GM19351 (cell line): ENCODE results near the gene GRID1.

Experiments used
- ATAC-seq: cut with Tn5 transposase; IDR thresholded peaks from one replicate; pipeline ENCODE4 v1.9.1; 2021; ENCODE audit warnings: mild to moderate bottlenecking, moderate library complexity; ENCODE audit not compliant: unreplicated experiment

Gene GRID1

DNA sequence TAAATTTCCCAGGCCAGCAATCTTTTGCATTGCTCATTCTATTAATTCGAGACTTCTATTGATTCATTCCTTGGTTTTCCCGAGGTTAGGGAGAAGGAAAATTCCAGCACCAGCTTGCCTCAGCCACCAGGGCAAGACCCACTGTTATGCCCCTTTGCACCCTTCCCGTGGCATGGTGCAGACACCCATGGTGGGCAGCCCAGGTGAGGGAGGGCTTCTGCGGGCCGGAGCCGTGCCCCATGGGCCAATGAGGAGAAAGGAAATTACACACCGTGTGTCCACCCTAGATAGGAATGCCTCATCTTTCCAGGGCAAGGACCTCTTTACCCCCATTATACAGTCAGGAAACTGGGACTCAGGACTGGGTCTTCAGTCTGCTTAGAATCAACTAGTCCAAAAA is 4.5 kb upstream of the GRID1 start:
- no peak for ATAC-seq

DNA sequence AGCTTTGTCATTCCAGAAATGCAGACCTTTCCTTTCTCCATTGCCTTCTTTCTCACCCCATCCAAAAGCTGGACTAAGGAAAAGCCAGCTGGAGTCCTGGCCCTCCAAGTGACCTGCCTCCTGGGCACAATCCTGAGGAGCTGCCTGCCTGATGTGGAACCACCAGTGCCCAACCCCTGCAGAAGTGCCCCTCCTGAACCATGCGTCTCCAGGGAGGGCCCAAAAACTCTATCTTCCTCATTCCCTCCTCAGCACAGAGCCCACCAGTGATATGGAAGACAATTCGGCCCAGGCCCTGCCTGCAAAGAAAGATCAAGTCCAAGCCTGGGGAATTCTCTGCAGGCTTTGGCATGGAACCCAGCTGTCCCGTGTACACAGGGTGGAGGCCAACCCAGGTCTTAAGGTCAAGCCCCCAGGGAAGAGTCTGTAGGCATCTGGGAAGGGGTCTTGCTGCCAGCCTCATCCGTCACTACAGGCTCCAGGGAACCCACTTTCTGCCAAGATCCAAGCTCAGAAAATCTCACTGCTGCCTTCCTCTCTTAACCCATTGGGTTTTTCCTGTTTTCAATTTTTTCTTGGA is 3.5 kb upstream of the GRID1 start:
- no peak for ATAC-seq

DNA sequence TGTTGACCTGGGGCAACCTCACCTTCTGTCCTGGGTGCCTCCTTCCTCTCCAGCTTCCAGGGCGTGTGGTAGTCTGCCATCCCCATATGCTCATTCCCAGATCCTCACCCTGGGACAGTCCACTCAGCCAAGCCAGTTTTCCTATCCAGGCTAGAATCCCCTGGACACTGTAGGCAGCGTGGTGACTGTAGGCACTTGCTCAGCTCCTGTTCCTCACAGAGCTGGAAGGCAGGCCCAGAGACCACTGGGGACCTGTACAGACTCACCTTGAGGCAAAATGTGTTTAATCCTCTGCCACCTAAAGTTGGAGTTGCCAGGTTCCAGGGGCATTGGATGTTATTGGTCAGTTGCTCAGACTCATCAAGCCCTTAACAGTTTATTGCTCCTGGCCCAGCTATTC is 2.4 kb upstream of the GRID1 start:
- no peak for ATAC-seq

DNA sequence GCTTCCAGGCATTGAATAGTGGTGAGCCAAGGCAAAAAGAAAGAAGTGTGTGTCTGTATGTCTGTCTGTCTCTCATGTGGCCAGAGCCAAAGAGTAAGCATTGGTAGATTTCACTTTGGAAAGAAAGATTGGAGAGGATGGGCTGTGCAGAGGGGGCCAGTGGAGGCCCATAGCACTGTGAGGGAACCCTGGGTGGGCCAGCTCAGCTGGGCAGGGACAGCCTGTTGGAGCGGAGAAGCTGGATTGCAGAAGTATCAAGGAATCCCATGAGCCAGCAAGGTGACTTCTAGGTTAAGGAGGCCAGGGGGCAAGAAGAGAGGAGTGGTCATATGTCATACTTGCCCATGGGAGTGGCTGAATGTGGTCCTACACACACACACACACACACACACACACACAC is 1.5 kb upstream of the GRID1 start:
- ATAC-seq, result no peak

DNA sequence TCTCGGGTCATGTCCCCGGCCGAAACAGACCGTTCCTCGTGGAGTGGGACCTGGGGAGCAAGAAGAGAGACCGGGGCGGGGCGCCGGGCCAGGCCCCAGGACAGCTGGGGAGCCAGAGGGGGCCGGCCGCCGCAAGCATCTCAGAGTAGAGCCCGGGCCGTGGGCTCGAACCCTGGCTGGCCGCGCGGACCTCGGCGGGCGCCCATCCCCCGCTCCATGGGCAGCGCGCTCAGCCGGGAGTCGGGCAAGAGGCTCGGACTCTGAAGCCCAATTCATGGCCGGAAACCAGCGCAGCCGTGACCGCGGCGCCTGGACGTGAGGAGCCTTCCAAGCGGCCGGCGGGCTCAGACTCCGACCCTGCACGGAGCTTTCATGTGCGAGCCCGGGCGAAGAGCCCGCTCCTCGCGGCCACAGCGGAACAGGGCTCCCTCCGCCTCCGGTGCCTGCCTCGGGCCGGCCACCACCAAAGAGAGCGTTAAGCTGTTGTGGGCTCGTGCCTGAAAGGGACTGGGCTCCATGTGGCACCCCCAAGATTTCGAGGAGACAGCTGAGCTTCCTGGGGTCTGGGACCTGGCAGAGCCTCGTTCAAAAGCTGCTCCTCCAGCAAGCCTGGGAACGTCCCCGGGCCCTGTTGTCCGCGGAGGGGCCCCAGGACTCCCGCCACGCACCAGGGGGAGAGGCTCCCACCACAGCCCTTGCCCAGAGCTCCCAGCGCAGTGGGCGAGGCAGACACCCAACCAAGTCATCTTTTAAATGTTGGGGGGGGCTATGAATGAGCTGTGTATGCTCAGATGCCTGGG is 757 bp upstream of the GRID1 start:
- ATAC-seq, result no peak

DNA sequence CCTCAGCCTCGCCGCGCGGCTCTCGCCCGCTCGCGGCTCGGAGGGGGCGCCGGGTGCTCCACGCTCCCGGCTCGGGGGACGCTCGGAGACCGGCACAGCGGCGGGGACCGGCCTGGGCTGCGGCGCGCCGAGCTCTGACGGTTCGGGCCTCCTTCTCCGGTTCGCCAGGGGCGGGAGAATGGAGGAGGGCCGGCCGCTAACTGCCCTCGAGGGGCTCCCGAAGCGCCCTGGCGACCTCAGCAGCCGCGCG is 232 bp upstream of the GRID1 start:
- peak; percentile 32 for ATAC-seq

DNA sequence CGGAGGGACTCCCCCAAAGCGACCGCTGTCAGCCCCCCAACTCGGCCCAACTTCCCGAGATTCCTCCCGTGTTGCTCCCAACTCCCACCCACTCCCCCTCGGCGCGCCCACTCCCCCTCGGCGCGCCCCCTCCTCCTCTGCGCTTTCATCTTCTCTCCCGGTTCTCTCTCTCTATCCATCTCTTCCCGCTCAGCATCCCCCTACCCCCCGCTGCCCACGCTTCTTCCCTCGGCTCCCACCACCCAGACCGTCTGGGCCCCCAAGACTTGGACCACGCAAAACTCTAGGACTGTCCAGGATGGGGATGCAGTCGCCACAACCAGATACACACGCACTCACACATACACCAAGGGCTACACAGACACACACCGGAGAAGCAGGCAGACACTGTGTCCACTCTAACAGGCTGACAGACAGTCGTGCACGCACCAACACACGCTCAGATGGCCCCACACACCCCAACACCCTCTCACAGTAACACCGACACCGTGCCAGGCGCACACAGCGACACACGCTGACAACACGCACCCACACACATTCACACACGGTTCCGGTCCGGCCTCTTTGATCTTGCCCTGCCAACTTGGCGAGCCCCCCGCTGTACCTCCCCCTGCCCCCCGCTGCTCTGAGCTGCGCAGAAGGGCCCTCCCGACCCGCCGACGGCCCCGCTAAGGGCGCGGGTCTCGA is 1.1 kb downstream of the GRID1 start:
- ATAC-seq, result no peak

DNA sequence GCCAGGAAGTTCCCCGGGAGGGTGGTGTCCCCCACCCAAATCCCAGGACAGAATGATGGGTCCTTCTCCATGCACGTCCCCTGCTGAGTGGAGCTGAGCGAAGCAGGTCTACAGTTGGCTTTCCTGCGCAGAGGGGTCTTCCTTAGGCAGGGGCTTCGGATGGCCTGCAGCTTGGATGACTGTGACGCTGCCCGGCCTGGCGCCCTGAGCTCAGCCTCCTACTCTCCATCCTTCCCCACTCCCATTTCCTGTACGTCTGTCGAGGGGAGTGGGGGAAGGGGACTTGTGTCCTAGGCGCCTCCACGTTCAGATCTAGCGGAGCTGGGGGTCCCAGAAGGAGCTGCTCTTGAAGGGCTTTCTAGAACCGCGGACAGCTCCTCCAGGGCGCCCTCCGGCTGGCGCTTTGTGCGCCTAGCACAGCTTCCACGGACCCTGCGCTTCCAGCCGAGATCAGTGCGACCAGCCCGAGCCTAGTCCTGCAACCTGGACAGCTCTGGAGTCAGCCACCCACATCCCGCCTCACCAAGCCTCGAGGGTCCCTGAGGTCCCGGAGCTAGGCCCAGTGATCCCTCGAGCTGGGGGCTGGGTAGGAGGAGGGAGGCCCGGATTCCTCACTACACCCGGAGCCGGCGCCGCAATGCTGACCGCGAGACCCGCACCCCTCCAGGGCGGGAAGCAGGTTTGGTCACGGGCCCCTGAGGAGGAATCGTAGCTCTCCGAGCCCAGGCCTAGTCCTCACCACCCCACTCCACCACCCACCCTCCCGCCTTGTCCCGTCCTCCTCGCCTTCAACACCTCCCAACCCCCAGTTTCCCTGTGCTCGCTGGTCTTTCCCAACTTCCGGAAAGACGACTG is 1.9 kb downstream of the GRID1 start:
- ATAC-seq, result no peak

DNA sequence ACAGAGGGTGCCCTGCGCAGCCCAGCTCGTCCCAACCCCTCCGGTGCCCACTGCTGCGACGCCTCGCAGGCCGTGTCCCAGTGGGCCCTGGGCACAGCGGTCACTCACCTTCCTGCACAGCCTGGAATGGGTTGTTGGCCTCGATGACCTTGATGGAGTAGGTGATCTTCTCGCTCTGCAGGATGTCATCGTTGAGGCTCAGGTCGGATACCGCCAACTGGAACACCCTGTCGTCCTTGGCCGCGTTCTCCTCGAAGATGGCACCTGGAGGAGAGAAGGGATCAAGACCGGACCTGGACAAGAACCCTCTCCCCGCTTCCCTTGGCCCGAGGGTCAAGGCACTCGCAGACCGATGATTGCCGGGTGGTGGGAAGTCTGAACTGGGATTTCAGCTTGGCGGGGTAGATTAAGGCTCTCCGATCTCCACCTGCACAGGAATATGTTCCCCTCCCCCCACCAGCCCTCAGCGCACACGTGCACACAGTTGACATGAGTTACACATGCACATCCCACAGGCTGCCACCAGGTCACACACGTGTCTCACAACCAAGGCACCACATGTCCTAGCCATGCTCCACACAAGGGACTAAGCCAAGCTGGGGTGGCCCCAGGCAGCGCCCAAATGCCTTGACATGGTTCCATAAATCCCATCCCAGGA is 2.6 kb downstream of the GRID1 start:
- no peak for ATAC-seq

DNA sequence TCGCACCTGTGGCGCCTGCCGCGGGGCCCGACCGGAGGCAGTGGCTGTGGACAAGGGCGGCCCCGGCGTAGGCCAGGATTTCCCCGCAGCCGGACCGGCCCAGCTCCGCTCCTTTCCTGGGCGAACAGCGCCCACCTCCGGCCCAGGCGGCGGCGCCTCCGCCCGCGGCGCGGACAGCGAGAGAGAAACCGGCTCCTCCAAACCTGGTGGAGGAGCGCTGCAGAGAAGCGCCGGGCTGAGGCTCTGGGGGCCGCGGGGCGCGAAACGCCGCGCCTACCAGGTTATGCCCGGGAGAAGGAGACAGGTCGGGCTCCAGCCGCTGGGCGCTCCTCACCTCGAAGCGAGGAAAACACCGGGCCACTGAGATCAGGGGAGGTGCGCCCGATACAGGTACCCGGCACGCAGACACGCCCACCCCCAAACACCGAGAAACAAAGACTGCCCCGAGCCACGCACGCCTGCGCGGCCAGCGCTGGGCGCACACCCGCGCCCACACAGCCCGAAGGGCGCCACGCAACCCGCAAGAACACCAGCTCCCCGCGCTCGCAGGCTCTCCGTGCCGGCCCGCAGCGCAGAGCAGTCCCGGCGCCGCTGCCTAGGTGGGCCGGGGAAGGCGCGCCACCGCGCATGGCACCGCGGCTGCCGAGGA is 3.3 kb downstream of the GRID1 start:
- peak; percentile 36 for ATAC-seq

DNA sequence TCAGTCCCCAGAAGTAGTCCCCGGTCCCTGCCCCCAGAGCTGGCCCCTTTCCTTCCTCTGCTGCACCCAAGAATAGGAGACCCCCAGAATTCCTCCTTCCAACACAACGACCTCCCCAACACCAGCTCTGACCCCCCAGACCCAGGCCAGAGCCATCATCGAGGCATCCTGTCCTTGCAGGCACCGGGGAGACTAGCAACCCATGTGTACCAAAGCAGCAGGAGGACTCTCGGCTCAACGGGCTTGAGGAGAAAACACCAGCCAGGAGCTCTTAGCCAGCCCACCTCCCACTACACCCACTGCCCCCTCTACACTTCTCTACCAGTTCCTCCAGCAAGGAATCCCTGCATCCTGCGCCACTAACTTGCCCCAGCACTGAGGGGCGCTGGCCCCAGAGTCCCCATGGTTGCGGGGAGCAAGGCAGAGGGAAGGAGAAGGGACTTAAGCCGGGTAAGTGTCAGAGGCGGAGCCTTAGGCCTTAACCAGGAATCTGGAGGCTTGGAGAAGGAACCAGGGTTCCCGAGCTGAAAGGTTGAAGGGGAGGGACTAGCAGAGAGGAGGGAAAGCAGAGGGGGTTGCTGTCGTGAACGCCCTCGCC is 3.9 kb downstream of the GRID1 start:
- ATAC-seq, result no peak

DNA sequence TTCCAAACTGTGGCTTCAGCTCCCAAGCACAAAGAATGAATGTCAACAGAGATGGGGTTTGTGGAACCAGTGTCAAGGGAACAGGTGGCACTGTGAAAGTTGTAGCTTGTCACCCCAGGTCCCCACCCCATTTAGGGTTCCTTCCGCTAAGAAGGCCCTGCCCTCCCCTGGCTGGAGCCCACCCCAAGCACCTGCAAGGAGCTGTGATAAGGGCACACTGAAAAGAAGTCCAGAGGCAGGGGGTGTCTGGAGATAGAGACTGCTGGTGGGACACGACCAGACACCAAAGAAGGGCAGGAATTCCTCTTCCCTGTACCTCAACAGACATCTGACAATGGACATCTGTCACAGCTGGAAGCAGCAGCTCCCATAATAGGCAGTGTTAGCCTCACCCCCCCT is 4.5 kb downstream of the GRID1 start:
- ATAC-seq, result no peak

DNA sequence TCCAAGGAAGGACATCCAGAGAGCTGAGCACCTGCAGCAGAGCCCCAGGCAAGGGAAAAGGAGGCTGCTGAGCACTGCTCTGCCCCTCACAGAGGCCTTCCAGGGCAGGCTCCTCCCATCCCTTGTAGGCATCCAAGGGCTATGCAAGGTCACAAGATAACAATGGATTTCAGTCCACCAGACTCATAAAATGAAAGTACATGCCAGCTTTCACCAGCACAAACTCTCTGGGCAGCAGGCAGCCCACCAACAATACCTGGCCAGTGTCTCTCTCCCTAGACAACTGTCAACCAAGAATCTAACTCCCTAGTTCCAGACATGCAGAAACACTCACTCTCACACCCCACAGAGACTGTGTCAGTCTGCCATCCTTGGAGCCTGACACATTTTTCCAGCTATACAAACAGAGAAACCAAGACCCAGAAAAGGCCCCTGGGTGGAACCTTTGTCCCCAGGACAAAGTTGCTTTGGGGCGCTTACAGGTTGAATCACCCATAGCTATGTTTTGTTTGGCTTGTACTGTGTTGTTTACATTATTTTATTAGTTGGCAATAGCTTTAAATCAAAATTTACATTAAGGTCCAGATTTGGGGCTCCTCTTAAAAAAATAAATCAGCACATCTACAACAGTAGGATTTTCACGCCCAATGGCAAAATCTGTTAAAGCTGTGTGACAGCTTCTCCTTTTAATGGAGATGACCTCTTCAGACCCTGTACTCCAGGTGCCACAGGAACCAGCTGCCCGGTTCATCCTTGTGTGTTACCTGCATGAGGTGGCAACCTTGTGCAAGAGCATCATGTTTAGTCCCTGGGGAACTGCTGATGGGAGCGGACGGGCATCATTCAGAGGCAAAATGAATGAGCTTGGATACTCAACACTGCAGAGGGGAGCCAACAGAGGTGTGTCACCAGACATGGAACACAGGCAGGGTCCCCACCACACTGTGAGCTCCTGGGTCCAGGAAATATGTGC is 5.2 kb downstream of the GRID1 start:
- ATAC-seq, result no peak

DNA sequence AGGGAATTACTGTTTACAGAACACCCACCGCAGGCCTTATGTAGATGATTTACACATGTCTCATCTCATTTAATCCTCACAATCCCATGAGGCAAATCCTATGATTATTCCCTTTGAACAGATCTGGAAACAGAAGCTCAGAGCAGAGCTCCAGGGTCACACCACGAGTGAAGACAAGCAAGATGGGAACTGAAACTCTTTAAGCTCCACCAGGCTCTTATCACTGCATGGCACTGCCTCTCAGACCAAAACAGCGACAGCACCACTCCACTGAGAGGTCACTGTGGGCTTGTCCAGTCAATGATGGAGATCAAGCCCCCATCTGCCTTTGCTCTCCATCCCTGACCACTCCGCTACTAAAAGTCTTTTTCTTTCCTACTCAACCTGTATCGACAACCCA is 5.9 kb downstream of the GRID1 start:
- no peak for ATAC-seq

DNA sequence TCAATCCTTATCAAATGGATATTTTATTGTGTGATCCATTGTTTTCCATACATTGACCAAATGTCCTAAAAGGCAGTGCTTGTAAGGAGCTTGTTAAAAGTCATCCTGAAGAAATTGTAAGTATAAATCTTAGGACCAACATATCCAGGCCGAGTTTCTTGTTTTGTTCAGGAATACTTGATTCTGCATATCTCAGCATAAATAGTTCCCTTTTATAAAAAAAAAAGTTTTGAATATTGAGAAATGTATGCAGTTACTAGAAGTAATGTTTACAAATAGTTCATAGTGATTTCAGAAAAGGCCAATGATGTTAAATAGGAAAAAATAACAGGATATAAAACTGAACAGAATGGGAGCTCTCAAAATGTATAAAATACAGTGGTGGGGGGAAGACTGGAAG is 6.6 kb downstream of the GRID1 start:
- no peak for ATAC-seq

DNA sequence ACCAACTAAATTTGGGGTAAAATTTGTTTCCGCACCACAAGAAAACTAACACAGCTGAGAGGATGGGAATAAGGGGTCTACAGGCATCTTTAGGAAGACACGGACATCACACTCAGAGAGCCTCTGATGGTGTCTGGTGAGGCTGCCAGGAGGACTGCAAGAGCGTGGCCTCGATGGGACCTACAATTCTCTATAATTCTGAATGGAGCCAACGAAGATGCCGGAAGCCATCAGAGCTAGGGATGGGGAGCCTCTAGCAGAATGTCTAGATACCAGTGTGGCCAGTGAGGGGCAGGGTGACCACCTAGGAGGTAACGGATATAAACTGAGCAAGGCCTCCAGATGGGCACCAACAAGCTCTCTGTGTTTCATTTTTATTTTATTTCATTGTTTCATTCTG is 7.5 kb downstream of the GRID1 start:
- ATAC-seq, result no peak

DNA sequence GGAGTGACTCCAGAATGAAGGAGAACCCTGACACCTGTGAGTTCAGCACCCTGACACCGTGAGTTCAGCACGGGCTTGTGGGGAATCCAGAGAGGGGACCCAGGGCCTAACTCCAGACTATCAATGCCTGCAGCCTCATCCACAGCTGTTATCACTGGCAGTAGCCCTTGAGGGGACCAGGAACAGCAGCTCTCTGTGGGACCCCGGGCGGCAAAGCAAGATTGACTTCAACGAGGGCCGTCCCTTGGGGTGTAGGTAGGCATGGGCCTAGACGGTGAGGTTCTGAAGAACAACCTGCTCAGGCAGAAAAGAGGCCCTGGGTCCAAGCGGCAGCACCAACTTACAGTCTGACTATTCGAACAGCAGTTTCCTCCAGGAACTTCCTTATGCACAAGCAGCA is 8.9 kb downstream of the GRID1 start:
- ATAC-seq, result no peak

DNA sequence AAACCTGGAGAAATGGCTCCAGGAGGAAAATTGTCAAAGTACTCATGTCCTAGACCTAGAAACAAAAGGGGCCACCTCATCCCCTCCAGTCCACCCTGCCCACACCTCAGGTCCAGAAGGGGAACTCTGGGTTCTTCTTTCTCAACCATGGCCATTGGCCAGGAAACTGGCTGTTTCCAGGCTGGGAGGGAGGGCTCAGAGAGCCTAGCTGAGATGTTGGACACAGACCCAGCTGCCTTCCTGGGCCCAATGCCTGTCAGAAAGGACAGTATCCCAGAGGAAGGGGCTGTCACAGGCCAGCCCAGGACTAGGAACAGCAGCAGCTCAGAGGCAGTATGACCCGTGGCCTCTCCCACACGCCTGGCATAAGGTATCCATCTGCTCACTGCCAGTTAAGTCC is 9.6 kb downstream of the GRID1 start:
- no peak for ATAC-seq

DNA sequence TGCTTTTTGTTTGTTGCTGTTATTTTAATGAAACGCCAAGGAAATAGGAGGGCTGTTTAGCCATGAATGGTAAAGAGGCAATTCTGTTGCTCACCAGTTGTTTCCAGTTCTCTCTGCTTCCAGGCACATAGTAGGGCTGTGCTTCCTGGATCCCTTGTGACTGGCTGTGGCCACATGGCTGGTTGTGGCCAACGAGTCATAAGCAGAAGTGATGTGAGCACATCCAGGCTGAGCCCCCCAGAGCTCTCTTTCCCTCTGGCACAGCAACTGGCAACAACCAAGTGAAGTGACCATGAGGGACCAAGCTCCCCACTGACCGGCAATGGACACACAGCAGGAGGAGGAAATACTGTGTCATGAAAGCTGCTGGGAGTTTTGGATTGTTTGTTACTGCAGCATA is 10.3 kb downstream of the GRID1 start:
- no peak for ATAC-seq
